HUDEP-2 (cell line): ENCODE data around the gene C5orf22.
"Not testable (repeated sequence)": the region's sequence is repeated elsewhere in the genome, so short reads cannot be mapped to it uniquely, and the experiment has no call there.

ENCODE experiments used
- DNase-seq, 76 experiments: peaks; one replicate each; lab custom pipeline; 2025; ENCODE audit not compliant: unreplicated experiment in 76 of 76; lab: John Stamatoyannopoulos, UW

C5orf22 gene

GRCh38 chr5:31598640-31599611, 66.8 kb downstream of the C5orf22 start:
- no peak for DNase-seq

- DNase-seq: not testable (repeated sequence)
Observed at GRCh38 chr5:31602305-31602704, 70.2 kb downstream of the C5orf22 start.

GRCh38 chr5:31604240-31604639, 72.1 kb downstream of the C5orf22 start:
- DNase-seq: no peak

GRCh38 chr5:31604644-31605043, 72.5 kb downstream of the C5orf22 start:
- no peak for DNase-seq
